GM12892 (cell line): ENCODE measurements around the gene ETF1.
"Not testable (repeated sequence)": the region's sequence is repeated elsewhere in the genome, so short reads cannot be mapped to it uniquely, and the experiment has no call there.

Experiments
- DNase-seq: peaks from one replicate; pipeline ENCODE4 v3.0.0; 2011; ENCODE audit not compliant: insufficient read length
- FAIRE-seq: peaks from 2 replicates; lab custom pipeline; 2011; peaks lifted over from hg19 to GRCh38; lab: Jason Lieb, UNC
- POLR2A ChIP-seq: IDR thresholded peaks from 2 replicates; pipeline ENCODE4 v1.6.1; 2011; ENCODE audit warnings: low read depth, low read length, control low read depth
- POLR2AphosphoS5 ChIP-seq: IDR thresholded peaks from 2 replicates; pipeline ENCODE4 v1.6.1; 2011; ENCODE audit warnings: low read depth, low read length, control low read depth
- TAF1 ChIP-seq: IDR thresholded peaks from 2 replicates; pipeline ENCODE4 v1.6.1; 2011; ENCODE audit warnings: low read depth, mild to moderate bottlenecking, control low read depth, low read length, borderline replicate concordance

ETF1 gene

DNA sequence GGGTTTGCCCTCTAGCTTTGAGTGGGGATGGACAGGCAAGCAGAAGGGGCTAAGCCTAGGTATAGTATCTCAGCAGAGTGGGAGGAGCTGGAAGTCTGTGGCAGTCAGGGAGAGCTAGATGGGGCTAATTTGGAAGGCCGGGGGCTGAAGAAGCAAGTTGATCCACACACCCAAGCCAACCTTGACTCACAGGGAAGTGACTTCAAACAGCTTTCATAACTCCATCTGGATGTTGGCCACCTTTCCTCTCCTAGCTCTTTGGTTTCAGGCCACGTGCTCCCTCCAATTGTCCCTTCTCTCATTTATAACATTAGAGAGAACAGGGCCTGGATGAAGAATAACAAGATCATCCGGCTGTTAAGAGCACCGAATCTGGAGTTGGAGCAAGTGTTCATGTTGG lies 40.9 kb downstream of the ETF1 start:
- FAIRE-seq (no peak), DNase-seq (no peak)
- TF ChIP-seq POLR2AphosphoS5 (no peak), TAF1 (no peak), POLR2A (no peak)

- no peak for TF ChIP-seq POLR2AphosphoS5
- no peak for TF ChIP-seq TAF1
- TF ChIP-seq POLR2A: no peak
- FAIRE-seq (no peak), DNase-seq (no peak)
These were observed 44.7 kb downstream of the ETF1 start for GRCh38 chr5:138498376-138498775.

GRCh38 chr5:138495351-138495750 lies 47.7 kb downstream of the ETF1 start:
- FAIRE-seq (no peak), DNase-seq (no peak)
- TF ChIP-seq TAF1 (no peak), POLR2AphosphoS5 (no peak), POLR2A (no peak)

DNA sequence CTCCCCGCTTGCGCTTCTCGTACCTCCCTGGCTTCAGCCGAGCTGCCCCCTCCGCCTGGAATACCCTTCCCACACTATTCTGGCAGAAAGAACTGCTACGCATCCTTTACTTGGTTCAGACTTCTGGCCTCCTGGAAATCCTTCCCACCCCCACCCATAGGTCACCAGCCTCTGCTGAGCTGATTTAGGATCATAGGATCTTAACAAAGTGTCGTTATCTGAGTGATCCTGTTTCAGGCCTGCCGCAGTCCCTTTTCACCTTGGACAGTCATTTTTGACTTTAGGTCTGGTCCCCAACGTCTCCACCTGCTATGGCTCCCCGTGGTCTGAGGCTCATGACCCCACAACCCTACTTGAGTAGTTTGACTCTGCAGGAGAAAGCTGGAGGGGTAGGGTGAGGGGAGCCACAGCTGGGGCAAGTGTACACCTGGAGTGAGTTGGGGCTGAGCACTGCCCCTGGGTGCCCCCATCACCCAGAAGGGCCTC lies 50.4 kb downstream of the ETF1 start:
- no peak for TF ChIP-seq POLR2AphosphoS5
- TF ChIP-seq POLR2A: no peak
- TF ChIP-seq TAF1: no peak
- DNase-seq (no peak), FAIRE-seq (no peak)

GRCh38 chr5:138491669-138492559 lies 51.1 kb downstream of the ETF1 start:
- peak; percentile 84 for FAIRE-seq
- peak; percentile 95 for DNase-seq
- no peak for TF ChIP-seq TAF1
- no peak for TF ChIP-seq POLR2A
- no peak for TF ChIP-seq POLR2AphosphoS5

DNA sequence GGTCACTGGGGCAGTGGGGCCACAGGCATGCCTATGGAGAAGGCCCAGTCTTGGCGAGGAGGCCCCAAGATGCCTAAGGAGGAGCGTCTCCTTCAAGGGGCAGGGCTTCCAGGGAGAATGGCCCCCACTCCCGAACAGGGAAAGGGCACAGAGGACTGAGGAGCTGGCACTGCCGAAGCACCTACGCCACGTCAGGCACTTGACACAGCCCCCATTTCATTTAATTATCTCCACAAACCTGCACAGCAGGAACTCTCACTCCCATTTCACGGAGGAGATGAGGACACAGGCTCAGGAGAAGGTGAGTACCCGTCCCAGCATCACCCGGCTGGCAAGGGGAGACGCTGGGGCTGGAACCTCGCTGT lies 51.8 kb downstream of the ETF1 start:
- TF ChIP-seq POLR2A (no peak), POLR2AphosphoS5 (no peak), TAF1 (no peak)
- FAIRE-seq (no peak), DNase-seq (no peak)

GRCh38 chr5:138490648-138491283 lies 52.3 kb downstream of the ETF1 start:
- no peak for TF ChIP-seq TAF1
- TF ChIP-seq POLR2A: no peak
- TF ChIP-seq POLR2AphosphoS5: no peak
- no peak for FAIRE-seq
- DNase-seq: no peak

DNA sequence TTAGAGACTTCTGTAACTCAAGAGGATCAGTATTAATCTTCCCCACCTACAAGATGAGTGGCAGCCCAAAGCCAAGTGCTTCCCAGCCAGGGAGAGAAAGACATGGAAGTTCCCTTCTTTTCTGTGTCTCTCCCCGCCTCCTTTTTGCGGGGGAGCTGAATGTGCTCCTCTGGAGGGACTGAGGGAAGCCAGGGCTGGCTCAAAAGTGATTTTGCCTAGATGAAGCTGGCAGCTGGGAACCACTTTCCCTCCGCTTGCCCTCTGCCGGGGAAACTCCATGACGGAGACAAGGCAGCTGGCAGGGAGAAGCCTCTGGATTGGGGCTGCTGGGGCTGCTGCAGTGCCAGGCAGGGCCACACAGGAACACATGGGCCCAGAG lies 53.4 kb downstream of the ETF1 start:
- no peak for DNase-seq
- TF ChIP-seq TAF1 (no peak), POLR2AphosphoS5 (no peak), POLR2A (no peak)
- no peak for FAIRE-seq

- DNase-seq (no peak), FAIRE-seq (no peak)
These were observed 54.5 kb downstream of the ETF1 start for GRCh38 chr5:138488481-138488945.

DNA sequence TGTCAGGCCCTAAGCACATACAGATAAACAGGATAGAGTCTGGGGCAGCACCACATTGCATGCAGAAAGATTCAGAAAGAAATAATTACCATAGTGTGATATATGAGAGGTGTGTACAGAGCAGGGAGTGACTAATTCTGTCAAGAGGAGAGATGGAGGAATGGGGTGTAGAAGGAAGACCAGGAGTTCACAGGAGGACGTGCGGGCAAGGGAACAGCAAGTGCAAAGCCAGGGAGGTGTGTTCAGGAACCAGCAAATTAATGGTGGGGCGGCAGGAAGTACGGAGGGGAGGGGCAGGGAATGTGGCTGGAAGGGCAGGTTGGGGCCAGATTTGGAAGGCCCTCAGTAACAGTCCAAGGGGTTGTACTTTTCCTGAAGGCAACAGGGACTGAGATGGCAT lies 60.4 kb downstream of the ETF1 start:
- TF ChIP-seq TAF1 (no peak), POLR2A (no peak), POLR2AphosphoS5 (no peak)
- DNase-seq (no peak), FAIRE-seq (no peak)

More at GRCh38 chr5:138488481-138488945, 54.5 kb downstream of the ETF1 start:
- TF ChIP-seq POLR2AphosphoS5 (no peak), POLR2A (no peak), TAF1 (no peak)

- TF ChIP-seq POLR2A: no peak
- TF ChIP-seq TAF1: no peak
- no peak for FAIRE-seq
- no peak for DNase-seq
These were observed 66.1 kb downstream of the ETF1 start for GRCh38 chr5:138476918-138477317.

- DNase-seq, FAIRE-seq: not testable (repeated sequence)
These were observed 69.9 kb downstream of the ETF1 start for GRCh38 chr5:138473151-138473550.
